Mesendoderm (in vitro differentiated cells): Measurements from ENCODE around the gene CSHL1.
A peak's percentile ranks its signal among the peaks of the same experiment; 100 is the strongest.
"Not testable (repeated sequence)": the region's sequence is repeated elsewhere in the genome, so short reads cannot be mapped to it uniquely, and the experiment has no call there.

Experiments used
- DNase-seq: peaks from one replicate; pipeline ENCODE4 v3.0.0; 2013
- H2AK5ac ChIP-seq: 2 replicates; pipeline ENCODE4 v1.6.1; 2013; ENCODE audit warnings: low read length, inconsistent platforms
- H2BK120ac ChIP-seq: 2 replicates; pipeline ENCODE4 v1.6.1; 2013; ENCODE audit warnings: low read depth, mild to moderate bottlenecking, low read length, moderate library complexity, mixed read lengths
- H2BK15ac ChIP-seq: replicated peaks from 2 replicates; pipeline ENCODE4 v1.6.1; 2013; ENCODE audit warnings: low read depth, mild to moderate bottlenecking, moderate library complexity
- H2BK5ac ChIP-seq: 2 replicates; pipeline ENCODE4 v1.6.1; 2013; ENCODE audit warnings: low read length, inconsistent platforms
- H3K18ac ChIP-seq: 2 replicates; pipeline ENCODE4 v1.6.1; 2013; ENCODE audit warnings: mild to moderate bottlenecking, low read length, mixed read lengths
- H3K23ac ChIP-seq: one replicate; pipeline ENCODE4 v1.6.1; 2013; ENCODE audit warnings: low read length
- H3K27ac ChIP-seq: 2 replicates; pipeline ENCODE4 v1.5.1; 2013; ENCODE audit warnings: low read depth, mild to moderate bottlenecking, inconsistent platforms, low read length, moderate library complexity
- H3K27me3 ChIP-seq: 2 replicates; pipeline ENCODE4 v1.6.1; 2013; ENCODE audit warnings: low read length, control low read depth, mild to moderate bottlenecking, inconsistent platforms; ENCODE audit not compliant: insufficient read depth, poor library complexity
- H3K36me3 ChIP-seq: 2 replicates; pipeline ENCODE4 v1.6.1; 2013; ENCODE audit warnings: low read length, inconsistent platforms; ENCODE audit not compliant: control insufficient read depth, insufficient read depth
- H3K4ac ChIP-seq: one replicate; pipeline ENCODE4 v1.6.1; 2013; ENCODE audit warnings: low read depth, mild to moderate bottlenecking, low read length, moderate library complexity
- H3K4me1 ChIP-seq: 2 replicates; pipeline ENCODE4 v1.6.1; 2013; ENCODE audit warnings: low read depth, low read length, inconsistent platforms; ENCODE audit not compliant: control insufficient read depth
- H3K4me2 ChIP-seq: 2 replicates; pipeline ENCODE4 v1.6.1; 2013; ENCODE audit warnings: low read length
- H3K4me3 ChIP-seq: 2 replicates; pipeline ENCODE4 v1.5.1; 2013; ENCODE audit warnings: mild to moderate bottlenecking, low read length
- H3K56ac ChIP-seq: one replicate; pipeline ENCODE4 v1.6.1; 2013; ENCODE audit warnings: low read length
- H3K79me1 ChIP-seq: 2 replicates; pipeline ENCODE4 v1.6.1; 2013; ENCODE audit warnings: low read length, inconsistent platforms
- H3K79me2 ChIP-seq: 2 replicates; pipeline ENCODE4 v1.6.1; 2013; ENCODE audit warnings: mild to moderate bottlenecking, low read length; ENCODE audit not compliant: control insufficient read depth, insufficient read depth
- H3K9ac ChIP-seq: 2 replicates; pipeline ENCODE4 v1.6.1; 2013; ENCODE audit warnings: low read length, inconsistent platforms
- H4K5ac ChIP-seq: one replicate; pipeline ENCODE4 v1.6.1; 2013; ENCODE audit warnings: low read length
- H4K8ac ChIP-seq: one replicate; pipeline ENCODE4 v1.6.1; 2013; ENCODE audit warnings: low read depth, mild to moderate bottlenecking, control low read depth, low read length, moderate library complexity
- WGBS: extraction: QIAGEN DNeasy Blood & Tissue Kit; methylation state at CpG from one replicate; pipeline ENCODE4 v1.1.7; 2013; ENCODE audit warnings: low lambda C conversion rate, missing lambda C conversion rate; ENCODE audit not compliant: insufficient coverage; ENCODE audit errors: extremely low coverage; 5-methylcytosine and 5-hydroxymethylcytosine counted together

CSHL1 gene

GRCh38 chr17:63881935-63882601, 29.0 kb downstream of the CSHL1 start, which contains the start of gene GH2:
GH2 (minus strand) TSS chr17:63881944; CDS start chr17:63881801, 143 bp downstream.
- no peak within 1 kb of the TSS for H4K5ac ChIP-seq
- no CpG with 5 or more reads among the region's 15 CpGs for WGBS
- H3K4me1 ChIP-seq, result peaks cover 3% of the 10 kb centered on the region
- no peak within 1 kb of the TSS for H3K4me2 ChIP-seq
- DNase-seq, result peak; percentile 82
- no peak within 1 kb of the TSS for H3K4ac ChIP-seq
- H2AK5ac ChIP-seq, result no peak within 1 kb of the TSS
- H3K18ac ChIP-seq, result no peak within 1 kb of the TSS
- H3K79me1 ChIP-seq, result no peaks in the 10 kb centered on the region
- H3K4me3 ChIP-seq, result no peak within 1 kb of the TSS
- H2BK5ac ChIP-seq, result no peak within 1 kb of the TSS
- H3K23ac ChIP-seq, result no peak within 1 kb of the TSS
- H3K79me2 ChIP-seq, result no peaks in the 10 kb centered on the region
- no peak within 1 kb of the TSS for H2BK120ac ChIP-seq
- no peaks in the 10 kb centered on the region for H3K36me3 ChIP-seq
- no peak within 1 kb of the TSS for H4K8ac ChIP-seq
- peak within 1 kb of the TSS; percentile 21 for H3K9ac ChIP-seq
- H3K27ac ChIP-seq, result no peak within 1 kb of the TSS
- peak within 1 kb of the TSS; percentile 49 for H3K56ac ChIP-seq
- no peaks in the 10 kb centered on the region for H3K27me3 ChIP-seq
- no peak within 1 kb of the TSS for H2BK15ac ChIP-seq

DNA sequence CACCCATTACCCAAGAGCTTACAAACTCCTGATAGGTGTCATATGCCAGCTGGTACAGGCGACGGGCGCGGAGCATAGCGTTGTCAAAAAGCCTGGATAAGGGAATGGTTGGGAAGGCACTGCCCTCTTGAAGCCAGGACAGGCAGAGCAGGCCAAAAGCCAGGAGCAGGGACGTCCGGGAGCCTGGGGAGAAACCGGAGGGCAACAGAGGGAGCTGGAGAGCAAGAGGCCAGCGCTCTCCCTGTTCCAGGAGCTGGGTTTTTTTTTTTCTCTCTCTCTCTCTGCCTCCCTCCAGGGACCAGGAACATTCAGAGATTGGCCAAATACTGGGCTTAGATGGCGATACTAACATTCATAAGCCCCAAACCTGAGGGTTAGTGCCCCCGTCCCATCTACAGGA, 29.7 kb downstream of the CSHL1 start:
- not testable (repeated sequence) for H3K27ac ChIP-seq, H3K4me2 ChIP-seq, H3K4me3 ChIP-seq, H3K18ac ChIP-seq, H3K4me1 ChIP-seq, H3K79me1 ChIP-seq, H3K4ac ChIP-seq, H2AK5ac ChIP-seq, H3K23ac ChIP-seq, H4K5ac ChIP-seq, H3K27me3 ChIP-seq, H2BK5ac ChIP-seq, H2BK120ac ChIP-seq, H4K8ac ChIP-seq, H2BK15ac ChIP-seq, H3K36me3 ChIP-seq, H3K79me2 ChIP-seq
- peak; percentile 91 for DNase-seq
- Histone ChIP-seq H3K56ac (peak overlapping the region; percentile 49), H3K9ac (peak overlapping the region; percentile 21)
- no CpG with 5 or more reads among the region's 11 CpGs for WGBS

DNA sequence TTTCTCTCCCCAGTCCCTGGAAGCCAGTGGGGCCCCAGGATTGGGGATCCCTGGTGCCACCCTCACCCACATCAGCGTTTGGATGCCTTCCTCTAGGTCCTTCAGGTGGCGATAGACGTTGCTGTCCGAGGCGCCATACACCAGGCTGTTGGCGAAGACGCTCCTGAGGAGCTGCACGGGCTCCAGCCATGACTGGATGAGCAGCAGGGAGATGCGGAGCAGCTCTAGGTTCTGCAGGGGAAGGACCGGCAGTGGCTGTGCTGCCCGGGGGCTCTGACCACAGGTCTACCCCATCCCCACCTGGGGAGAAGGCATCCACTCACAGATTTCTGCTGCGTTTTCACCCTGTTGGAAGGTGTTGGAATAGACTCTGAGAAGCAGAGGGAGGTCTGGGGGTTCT, 30.4 kb downstream of the CSHL1 start:
- Histone ChIP-seq H3K23ac (no peak overlapping the region), H3K4me1 (peaks cover 3% of the 10 kb centered on the region), H4K8ac (no peak overlapping the region), H2AK5ac (no peak overlapping the region), H3K36me3 (no peaks in the 10 kb centered on the region), H3K27me3 (no peaks in the 10 kb centered on the region), H4K5ac (no peak overlapping the region), H3K4ac (no peak overlapping the region), H3K18ac (no peak overlapping the region), H3K4me3 (no peak overlapping the region), H3K9ac (no peak overlapping the region), H2BK5ac (no peak overlapping the region), H2BK15ac (no peak overlapping the region), H3K79me1 (no peaks in the 10 kb centered on the region), H2BK120ac (no peak overlapping the region), H3K4me2 (no peak overlapping the region), H3K79me2 (no peaks in the 10 kb centered on the region), H3K27ac (no peak overlapping the region), H3K56ac (no peak overlapping the region)
- no CpG with 5 or more reads among the region's 12 CpGs for WGBS
- peak; percentile 40 for DNase-seq

DNA sequence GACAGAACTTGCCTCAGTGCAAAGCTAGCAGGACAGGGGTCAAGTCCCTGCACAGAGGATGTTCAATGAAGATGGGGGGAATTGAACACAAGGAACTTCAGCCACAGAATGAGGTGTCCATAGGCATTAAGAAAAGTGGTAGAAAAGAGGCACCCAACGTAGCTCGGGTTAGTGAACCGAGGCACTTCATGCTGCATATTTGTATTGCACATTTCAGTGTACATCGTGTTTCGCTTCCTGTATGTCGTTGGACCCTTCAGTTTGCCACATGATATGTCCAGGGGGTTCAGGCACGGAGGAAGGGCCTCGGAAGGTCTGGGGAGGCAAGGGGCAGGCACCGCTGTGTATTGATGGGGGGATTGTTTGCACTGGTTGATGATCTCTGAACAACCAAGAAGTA, 32.6 kb downstream of the CSHL1 start:
- not testable (repeated sequence) for H2AK5ac ChIP-seq, H3K36me3 ChIP-seq, H4K8ac ChIP-seq, H3K79me2 ChIP-seq, H2BK5ac ChIP-seq, H3K4me3 ChIP-seq, H2BK15ac ChIP-seq, DNase-seq, H2BK120ac ChIP-seq, H3K27ac ChIP-seq, H3K4me1 ChIP-seq, H3K18ac ChIP-seq, H3K4ac ChIP-seq, H3K79me1 ChIP-seq, H3K27me3 ChIP-seq, H3K4me2 ChIP-seq, H3K56ac ChIP-seq, H3K23ac ChIP-seq, H4K5ac ChIP-seq, H3K9ac ChIP-seq
- no CpG with 5 or more reads among the region's 9 CpGs for WGBS

DNA sequence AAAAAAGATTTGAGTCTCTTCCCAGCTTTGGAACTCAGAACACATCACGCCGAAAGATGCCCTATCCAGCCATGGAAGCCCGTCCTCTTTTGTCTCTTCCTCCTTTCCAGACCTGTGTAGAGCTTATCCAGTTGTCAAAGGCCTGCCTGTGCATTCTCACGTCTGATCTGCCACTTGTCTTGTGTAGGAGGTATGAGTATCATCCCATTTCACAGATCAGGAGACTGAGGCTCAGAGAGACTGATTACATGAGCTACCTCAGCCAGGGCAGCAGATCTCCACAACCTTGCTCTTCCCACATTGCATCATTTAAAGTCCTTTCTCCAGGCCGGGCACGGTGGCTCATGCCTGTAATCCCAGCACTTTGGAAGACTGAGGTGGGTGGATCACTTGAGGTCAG, 36.4 kb downstream of the CSHL1 start:
- not testable (repeated sequence) for H3K4ac ChIP-seq, H4K5ac ChIP-seq, H2BK15ac ChIP-seq, H2BK5ac ChIP-seq, H3K79me2 ChIP-seq, H3K27ac ChIP-seq, DNase-seq, H3K4me3 ChIP-seq, H3K4me2 ChIP-seq, H3K27me3 ChIP-seq, H2BK120ac ChIP-seq, H3K23ac ChIP-seq, H2AK5ac ChIP-seq, H3K36me3 ChIP-seq, H3K79me1 ChIP-seq, H4K8ac ChIP-seq, H3K18ac ChIP-seq, H3K4me1 ChIP-seq, H3K9ac ChIP-seq, H3K56ac ChIP-seq
- WGBS, result no CpG with 5 or more reads among the region's 6 CpGs

DNA sequence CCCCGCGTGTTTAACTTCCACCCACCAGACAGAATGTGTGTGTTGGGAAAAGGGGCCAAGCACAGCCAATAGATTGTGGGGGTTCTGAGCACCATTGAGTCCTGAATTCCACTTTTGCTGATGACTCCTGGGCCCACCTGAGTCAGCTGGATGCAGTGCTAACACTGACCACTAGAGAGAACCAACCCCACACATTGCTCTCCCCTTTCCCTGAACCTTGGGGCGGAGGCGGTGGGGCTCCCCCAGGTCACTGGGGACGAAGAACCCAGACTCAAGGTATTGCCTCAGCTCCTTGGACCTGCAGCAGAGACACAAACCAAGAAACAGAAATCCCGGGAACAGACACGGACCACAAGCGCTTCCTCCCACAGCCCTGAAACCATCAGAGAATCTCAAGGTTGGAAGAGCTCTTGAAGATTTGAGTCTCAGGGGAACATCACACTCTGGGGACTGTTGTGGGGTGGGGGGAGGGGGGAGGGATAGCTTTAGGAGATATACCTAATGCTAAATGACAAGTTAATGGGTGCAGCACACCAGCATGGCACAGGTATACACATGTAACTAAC, 36.9 kb downstream of the CSHL1 start:
- H3K9ac ChIP-seq, H2BK15ac ChIP-seq, H3K56ac ChIP-seq, H2BK120ac ChIP-seq, H3K4me2 ChIP-seq, H3K4me1 ChIP-seq, H3K79me2 ChIP-seq, H3K4ac ChIP-seq, H3K27ac ChIP-seq, H3K27me3 ChIP-seq, H3K4me3 ChIP-seq, H3K18ac ChIP-seq, H3K23ac ChIP-seq, H4K5ac ChIP-seq, H2AK5ac ChIP-seq, H2BK5ac ChIP-seq, H3K79me1 ChIP-seq, H3K36me3 ChIP-seq, DNase-seq, H4K8ac ChIP-seq: not testable (repeated sequence)
- WGBS, result no CpG with 5 or more reads among the region's 8 CpGs
